ENCODE results near the gene FOXO3. TPM values are rescaled to one million over a fixed set of nuclear protein-coding genes. Genes with fewer than 3 reads are reported as not detected.

FOXO3 gene
- total and polyA plus RNA-seq, 2 of the 8 experiments (the other 6 are each of a cell fraction or from before 2014, with no cell fraction given) = 13.1 to 19.3 TPM

- H3K56ac ChIP-seq (replicated peaks; ENCODE audit: insufficient read length, low read depth, low read length) = no peak overlapping the region
- H3K14ac ChIP-seq (ENCODE audit: insufficient read length) = no peak overlapping the region
- no peak overlapping the region for H2BK20ac ChIP-seq (ENCODE audit: low read length)
- ChIA-PET CTCF (ENCODE audit: partially characterized antibody) (interaction anchor here (0.6 to 2.2 kb wide), 2 partner anchors 9 to 55 kb away, joined by 3 to 5 read pairs; no protein-coding TSS in a partner anchor), POLR2A (ENCODE audit: partially characterized antibody) (no interaction called here)
- no peaks in the 10 kb centered on the region for H3K27me3 ChIP-seq (replicated peaks in 1 of 4; ENCODE audit: control insufficient read depth in 3 of 4, extremely low read depth in 1 of 4, insufficient read depth in 3 of 4, low read length in 3 of 4)
- H3K79me1 ChIP-seq (ENCODE audit: low read depth, low read length) = peaks cover 3% of the 10 kb centered on the region; the same call in 1 of the 2 replicates
- H2BK5ac ChIP-seq (ENCODE audit: low read depth, low read length) = no peak overlapping the region
- H3K36me3 ChIP-seq (ENCODE audit: control insufficient read depth in 2 of 4, insufficient read depth in 4 of 4, low read length in 3 of 4) = no peaks in the 10 kb centered on the region
- no peak overlapping the region for H3K27ac ChIP-seq (ENCODE audit: low read depth, low read length)
- H2AK5ac ChIP-seq (ENCODE audit: low read depth, low read length) = no peak overlapping the region
- no peak overlapping the region for H4K5ac ChIP-seq (ENCODE audit: insufficient read length, low read depth, low read length)
- H3K4me1 ChIP-seq (replicated peaks in 1 of 4; ENCODE audit: control insufficient read depth in 3 of 4, insufficient read depth in 4 of 4, low read length in 3 of 4) = no peaks in the 10 kb centered on the region
- no peak overlapping the region for H3K9ac ChIP-seq (replicated peaks in 1 of 4; ENCODE audit: extremely low read depth in 1 of 4, low read depth in 3 of 4, low read length in 3 of 4)
- H3K9me3 ChIP-seq (ENCODE audit: insufficient read depth in 2 of 2, low read depth in 1 of 2, low read length in 1 of 2) = no peaks in the 10 kb centered on the region
- H4K91ac ChIP-seq (replicated peaks; ENCODE audit: insufficient read length, low read length) = no peak overlapping the region
- H2BK120ac ChIP-seq (replicated peaks; ENCODE audit: low read depth, low read length) = no peak overlapping the region
- H3K23me2 ChIP-seq (ENCODE audit: low read depth, low read length) = no peaks in the 10 kb centered on the region
- FAIRE-seq = no peak
- no peak overlapping the region for H4K8ac ChIP-seq (ENCODE audit: extremely low read depth, insufficient read depth, low read length)
- H3K23ac ChIP-seq (ENCODE audit: insufficient read length) = no peak overlapping the region
- peaks cover 0 to under 1% of the 10 kb centered on the region in 2 experiments for H4K20me1 ChIP-seq (replicated peaks in 1 of 2; ENCODE audit: control insufficient read depth in 1 of 2, insufficient read depth in 2 of 2, low read length in 2 of 2)
- no peak overlapping the region for H2BK15ac ChIP-seq (ENCODE audit: low read length)
- H3K4ac ChIP-seq (replicated peaks; ENCODE audit: insufficient read length, low read depth, low read length) = no peak overlapping the region
- H3K4me2 ChIP-seq (ENCODE audit: insufficient read depth in 1 of 2, low read depth in 2 of 2, low read length in 2 of 2) = no peak overlapping the region
- no peak overlapping the region for H2BK12ac ChIP-seq (ENCODE audit: low read depth, low read length)
- no peak overlapping the region for H3K18ac ChIP-seq (ENCODE audit: extremely low read depth, low read length)
- H2AFZ ChIP-seq (ENCODE audit: low read length) = no peak overlapping the region
- no peak for DNase-seq (ENCODE audit: low read depth in 1 of 2, low spot score in 2 of 2)
- 97% methylated on average over 3 of the region's 3 CpGs; no CpG with 5 or more reads in 1 of the 2 experiments for WGBS, 2 experiments (ENCODE audit: extremely low coverage in 1 of 2, insufficient coverage in 1 of 2, insufficient read length in 1 of 2, insufficient replicate concordance in 2 of 2, low coverage in 1 of 2, low lambda C conversion rate in 2 of 2, missing lambda C conversion rate in 1 of 2)
- no peak overlapping the region for H3K4me3 ChIP-seq (ENCODE audit: extremely low read depth in 1 of 4, insufficient read depth in 2 of 4, low read depth in 3 of 4, low read length in 4 of 4)
- peaks cover 0 to 84% of the 10 kb centered on the region in 2 experiments; a peak in 3 of 4 replicates for H3K79me2 ChIP-seq (ENCODE audit: control insufficient read depth in 1 of 2, insufficient read depth in 2 of 2, low read length in 2 of 2)
- TF ChIP-seq BACH1 (IDR thresholded peaks at IDR 0.05; ENCODE audit: low read length) (no peak), CHD1 (IDR thresholded peaks at IDR 0.05; ENCODE audit: low read depth, low read length) (no peak), SAP30 (IDR thresholded peaks at IDR 0.05; ENCODE audit: insufficient read depth, insufficient replicate concordance, low read length) (no peak), CTCF (IDR thresholded peaks at IDR 0.05; ENCODE audit: control extremely low read depth in 1 of 3, insufficient read depth in 1 of 3, low read depth in 1 of 3, low read length in 3 of 3) (no peak), BCL11A (IDR thresholded peaks at IDR 0.05; ENCODE audit: low read depth in 2 of 2, low read length in 2 of 2) (no peak), TBP (IDR thresholded peaks at IDR 0.05; ENCODE audit: low read depth, low read length) (no peak), NRF1 (IDR thresholded peaks at IDR 0.05; ENCODE audit: low read depth, low read length) (no peak), CHD2 (IDR thresholded peaks at IDR 0.05; ENCODE audit: low read length) (no peak), EGR1 (IDR thresholded peaks at IDR 0.05; ENCODE audit: borderline replicate concordance, low read depth, low read length) (no peak), BRCA1 (IDR thresholded peaks at IDR 0.05; ENCODE audit: low read depth, low read length) (no peak), HDAC6 (IDR thresholded peaks at IDR 0.05; ENCODE audit: low read depth, low read length) (no peak), SP4 (IDR thresholded peaks at IDR 0.05; ENCODE audit: low read length) (no peak), RAD21 (IDR thresholded peaks at IDR 0.05 in 1 of 2, conservative IDR thresholded peaks at IDR 0.05 in 1 of 2; ENCODE audit: low read depth in 2 of 2, low read length in 2 of 2) (no peak)
These were observed 55.8 kb downstream of the FOXO3 start for GRCh38 chr6:108616544-108616943.
